Urinary bladder (tissue), 4 donors: ENCODE data around the gene TMEM132C. TPM values are rescaled to one million over a fixed set of nuclear protein-coding genes. Genes with fewer than 3 reads are reported as not detected.
A peak's percentile ranks its signal among the peaks of the same experiment; 100 is the strongest.

Experiments
- DNase-seq: peaks from one replicate; pipeline ENCODE4 v3.0.0-alpha.2; 2015; ENCODE audit errors: extremely low spot score
- H3K27ac ChIP-seq: one replicate; pipeline ENCODE4 v1.5.1; 2013; ENCODE audit warnings: low read depth, mild to moderate bottlenecking, moderate library complexity
- H3K36me3 ChIP-seq: one replicate; pipeline ENCODE4 v1.6.1; 2013; ENCODE audit warnings: mild to moderate bottlenecking, moderate library complexity; ENCODE audit not compliant: insufficient read depth
- H3K4me1 ChIP-seq: one replicate; pipeline ENCODE4 v1.6.1; 2013; ENCODE audit warnings: mild to moderate bottlenecking, moderate library complexity; ENCODE audit not compliant: insufficient read depth
- H3K4me3 ChIP-seq: one replicate; pipeline ENCODE4 v1.5.1; 2013; ENCODE audit warnings: low read depth, low read length
- WGBS: extraction: QIAGEN DNeasy Blood & Tissue Kit; methylation state at CpG from one replicate; pipeline ENCODE4 v1.1.7; 2013; 5-methylcytosine and 5-hydroxymethylcytosine counted together
- polyA plus RNA-seq: library from polyadenylated mRNA; stranded (reverse); fragments of 200-250 nt; gene quantifications from one replicate; pipeline ENCODE4 v1.2.3, GENCODE V29; 2013
- total RNA-seq: library from RNA; depleted of rRNA; stranded (reverse); fragments of >200 nt; gene quantifications from one replicate; pipeline ENCODE4 v1.2.3, GENCODE V29; 2014
- donor health status: healthy with polysubstance abuse.
- donor health status: healthy.

Gene TMEM132C
- total and polyA plus RNA-seq, 2 donors, result 11.1 to 20.9 TPM

- Histone ChIP-seq H3K4me3 (no peak overlapping the region), H3K27ac (no peak overlapping the region), H3K4me1 (no peaks in the 10 kb centered on the region), H3K36me3 (no peaks in the 10 kb centered on the region)
- peak; percentile 47 for DNase-seq
- WGBS, result 63% methylated on average over 2 of the region's 2 CpGs
These were observed 156.2 kb downstream of the TMEM132C start for GRCh38 chr12:128423205-128423604.

GRCh38 chr12:128424931-128425431 lies 158.0 kb downstream of the TMEM132C start:
- Histone ChIP-seq H3K36me3 (no peaks in the 10 kb centered on the region), H3K27ac (no peak overlapping the region), H3K4me3 (no peak overlapping the region), H3K4me1 (no peaks in the 10 kb centered on the region)
- 84% methylated on average over 7 of the region's 7 CpGs for WGBS
- no peak for DNase-seq

GRCh38 chr12:128425666-128426331 lies 158.8 kb downstream of the TMEM132C start:
- no peak for DNase-seq
- H3K4me1 ChIP-seq, result no peaks in the 10 kb centered on the region
- no peaks in the 10 kb centered on the region for H3K36me3 ChIP-seq
- 75% methylated on average over 18 of the region's 18 CpGs for WGBS
- no peak overlapping the region for H3K4me3 ChIP-seq
- H3K27ac ChIP-seq, result no peak overlapping the region

GRCh38 chr12:128426511-128426910 lies 159.5 kb downstream of the TMEM132C start:
- Histone ChIP-seq H3K36me3 (no peaks in the 10 kb centered on the region), H3K4me3 (no peak overlapping the region), H3K27ac (no peak overlapping the region), H3K4me1 (no peaks in the 10 kb centered on the region)
- WGBS, result 26% methylated on average over 5 of the region's 5 CpGs
- DNase-seq, result no peak

GRCh38 chr12:128439796-128440195 lies 172.8 kb downstream of the TMEM132C start:
- 91% methylated on average over 5 of the region's 5 CpGs for WGBS
- no peak for DNase-seq
- Histone ChIP-seq H3K4me1 (no peaks in the 10 kb centered on the region), H3K36me3 (no peaks in the 10 kb centered on the region), H3K4me3 (no peak overlapping the region), H3K27ac (no peak overlapping the region)

GRCh38 chr12:128442096-128442495 lies 175.1 kb downstream of the TMEM132C start:
- 84% methylated on average over 2 of the region's 2 CpGs for WGBS
- Histone ChIP-seq H3K36me3 (no peaks in the 10 kb centered on the region), H3K4me3 (no peak overlapping the region), H3K4me1 (no peaks in the 10 kb centered on the region), H3K27ac (no peak overlapping the region)
- no peak for DNase-seq

GRCh38 chr12:128444598-128444997 lies 177.6 kb downstream of the TMEM132C start:
- H3K4me3 ChIP-seq, result no peak overlapping the region
- 55% methylated on average over 12 of the region's 12 CpGs for WGBS
- H3K4me1 ChIP-seq, result no peaks in the 10 kb centered on the region
- no peak for DNase-seq
- H3K27ac ChIP-seq, result no peak overlapping the region
- H3K36me3 ChIP-seq, result no peaks in the 10 kb centered on the region

- H3K36me3 ChIP-seq, result no peaks in the 10 kb centered on the region
- 47% methylated on average over 13 of the region's 13 CpGs for WGBS
- no peak for DNase-seq
- H3K4me3 ChIP-seq, result no peak overlapping the region
- H3K27ac ChIP-seq, result no peak overlapping the region
- H3K4me1 ChIP-seq, result no peaks in the 10 kb centered on the region
These were observed 178.6 kb downstream of the TMEM132C start for GRCh38 chr12:128445415-128446127.

- H3K36me3 ChIP-seq, result no peaks in the 10 kb centered on the region
- DNase-seq, result peak; percentile 71
- no peak overlapping the region for H3K4me3 ChIP-seq
- WGBS, result 46% methylated on average over 7 of the region's 7 CpGs
- H3K4me1 ChIP-seq, result no peaks in the 10 kb centered on the region
- no peak overlapping the region for H3K27ac ChIP-seq
These were observed 182.3 kb downstream of the TMEM132C start for GRCh38 chr12:128449146-128449894.

- DNase-seq, result no peak
- 82% methylated on average over 3 of the region's 3 CpGs for WGBS
- H3K4me1 ChIP-seq, result no peaks in the 10 kb centered on the region
These were observed 183.8 kb downstream of the TMEM132C start for GRCh38 chr12:128450810-128451209.

GRCh38 chr12:128455851-128456250 lies 188.9 kb downstream of the TMEM132C start:
- Histone ChIP-seq H3K36me3 (no peaks in the 10 kb centered on the region), H3K4me3 (no peak overlapping the region), H3K4me1 (no peaks in the 10 kb centered on the region), H3K27ac (no peak overlapping the region)
- WGBS, result 25% methylated on average over 5 of the region's 5 CpGs
- DNase-seq, result peak; percentile 51

More at GRCh38 chr12:128450810-128451209, 183.8 kb downstream of the TMEM132C start:
- H3K4me3 ChIP-seq, result no peak overlapping the region
- no peaks in the 10 kb centered on the region for H3K36me3 ChIP-seq
- no peak overlapping the region for H3K27ac ChIP-seq

GRCh38 chr12:128456922-128457321 lies 190.0 kb downstream of the TMEM132C start:
- no peak for DNase-seq
- WGBS, result 96% methylated on average over 3 of the region's 3 CpGs
- no peaks in the 10 kb centered on the region for H3K4me1 ChIP-seq
- H3K27ac ChIP-seq, result no peak overlapping the region
- H3K4me3 ChIP-seq, result no peak overlapping the region
- H3K36me3 ChIP-seq, result no peaks in the 10 kb centered on the region

GRCh38 chr12:128458301-128458974 lies 191.5 kb downstream of the TMEM132C start:
- no peak overlapping the region for H3K27ac ChIP-seq
- no peak overlapping the region for H3K4me3 ChIP-seq
- 80% methylated on average over 8 of the region's 8 CpGs for WGBS
- no peaks in the 10 kb centered on the region for H3K4me1 ChIP-seq
- H3K36me3 ChIP-seq, result no peaks in the 10 kb centered on the region
- no peak for DNase-seq
